HepG2 (cell line): Measurements from ENCODE around the gene MLST8. TPM values are rescaled to one million over a fixed set of nuclear protein-coding genes. Genes with fewer than 3 reads are reported as not detected.

ENCODE experiments used
- JUN ChIP-seq: sonication (generic); formaldehyde crosslinking; IDR thresholded peaks from 2 replicates; pipeline ENCODE4 v1.4.0; 2020; ENCODE audit warnings: mild to moderate bottlenecking, missing genetic modification reagents
- PCBP1 ChIP-seq: fragments of 200-400 bp; formaldehyde crosslinking; IDR thresholded peaks from 2 replicates; pipeline ENCODE4 v1.6.1; 2017; ENCODE audit warnings: mild to moderate bottlenecking, low read depth, low read length, borderline replicate concordance
- SP5 ChIP-seq: IDR thresholded peaks from 2 replicates; pipeline ENCODE4 v1.6.1; 2016; ENCODE audit warnings: low read depth, borderline replicate concordance
- SRSF4 ChIP-seq: fragments of 200-400 bp; formaldehyde crosslinking; IDR thresholded peaks from one replicate; pipeline ENCODE4 v1.6.1; 2018; ENCODE audit warnings: mild to moderate bottlenecking, low read depth, low read length, moderate library complexity; ENCODE audit not compliant: poor library complexity, severe bottlenecking
- ZBTB1 ChIP-seq: sonication (generic); formaldehyde crosslinking; IDR thresholded peaks from 2 replicates; pipeline ENCODE4 v1.4.0; 2020; ENCODE audit warnings: missing genetic modification reagents, borderline replicate concordance
- ZNF121 ChIP-seq: sonication (generic); formaldehyde crosslinking; IDR thresholded peaks from 2 replicates; pipeline ENCODE4 v1.5.0; 2020; ENCODE audit warnings: mild to moderate bottlenecking, missing genetic modification reagents
- ZNF235 ChIP-seq: sonication (generic); formaldehyde crosslinking; IDR thresholded peaks from 2 replicates; pipeline ENCODE4 v1.8.1; 2023; ENCODE audit warnings: mild to moderate bottlenecking, missing genetic modification reagents, borderline replicate concordance
- ZNF296 ChIP-seq: sonication (generic); formaldehyde crosslinking; conservative IDR thresholded peaks from 2 replicates; pipeline ENCODE4 v1.5.0; 2020; ENCODE audit warnings: mild to moderate bottlenecking, missing genetic modification reagents
- ZNF724P ChIP-seq: sonication (generic); formaldehyde crosslinking; IDR thresholded peaks from 2 replicates; pipeline ENCODE4 v1.8.0; 2022; ENCODE audit warnings: missing genetic modification reagents, borderline replicate concordance
- ZNF841 ChIP-seq: sonication (generic); formaldehyde crosslinking; IDR thresholded peaks from 2 replicates; pipeline ENCODE4 v1.8.1; 2023; ENCODE audit warnings: missing genetic modification reagents, borderline replicate concordance
- polyA plus RNA-seq, 8 experiments: library from polyadenylated mRNA; depleted of rRNA in 3 of 8; stranded (reverse) in 7 of 8; unstranded in 1 of 8; fragments of >200 nt; fragmentation: Illumina TruSeq in 4 of 8; extraction: Trizol in 4 of 8; gene quantifications; 2 replicates each; pipeline versions ENCODE4 v1.2.1 to v1.2.3, GENCODE V29; 2011 to 2016; ENCODE audit warnings: low read depth in 4 of 8, missing spikeins in 1 of 8, mixed read lengths in 1 of 8; ENCODE audit not compliant: insufficient read depth in 1 of 8
- total RNA-seq, 5 experiments: library from RNA; depleted of rRNA; stranded (reverse); fragments of >200 nt; fragmentation: Illumina TruSeq; extraction: Trizol; gene quantifications; 2 replicates each; pipeline ENCODE4 v1.2.3, GENCODE V29; 2016; ENCODE audit warnings: low read depth in 1 of 5
- TF ChIP-seq, protein P1 (sequence below): sonication (generic); formaldehyde crosslinking; IDR thresholded peaks from 2 replicates; pipeline ENCODE4 v1.4.0; 2020; ENCODE audit warnings: missing genetic modification reagents
- TF ChIP-seq, protein P2 (sequence below): sonication (generic); formaldehyde crosslinking; IDR thresholded peaks from one replicate; pipeline ENCODE4 v1.5.1; 2020; ENCODE audit warnings: mild to moderate bottlenecking, missing genetic modification reagents; ENCODE audit errors: not compliant biosample characterization
- TF ChIP-seq, protein P3 (sequence below): sonication (generic); formaldehyde crosslinking; IDR thresholded peaks from 2 replicates; pipeline ENCODE4 v1.4.0; 2020; ENCODE audit warnings: mild to moderate bottlenecking, missing genetic modification reagents

The MLST8 gene
- total and polyA plus RNA-seq, 2 of the 13 experiments (the other 11 are each of a cell fraction or from before 2014, with no cell fraction given), result 30.8 to 72.7 TPM

DNA sequence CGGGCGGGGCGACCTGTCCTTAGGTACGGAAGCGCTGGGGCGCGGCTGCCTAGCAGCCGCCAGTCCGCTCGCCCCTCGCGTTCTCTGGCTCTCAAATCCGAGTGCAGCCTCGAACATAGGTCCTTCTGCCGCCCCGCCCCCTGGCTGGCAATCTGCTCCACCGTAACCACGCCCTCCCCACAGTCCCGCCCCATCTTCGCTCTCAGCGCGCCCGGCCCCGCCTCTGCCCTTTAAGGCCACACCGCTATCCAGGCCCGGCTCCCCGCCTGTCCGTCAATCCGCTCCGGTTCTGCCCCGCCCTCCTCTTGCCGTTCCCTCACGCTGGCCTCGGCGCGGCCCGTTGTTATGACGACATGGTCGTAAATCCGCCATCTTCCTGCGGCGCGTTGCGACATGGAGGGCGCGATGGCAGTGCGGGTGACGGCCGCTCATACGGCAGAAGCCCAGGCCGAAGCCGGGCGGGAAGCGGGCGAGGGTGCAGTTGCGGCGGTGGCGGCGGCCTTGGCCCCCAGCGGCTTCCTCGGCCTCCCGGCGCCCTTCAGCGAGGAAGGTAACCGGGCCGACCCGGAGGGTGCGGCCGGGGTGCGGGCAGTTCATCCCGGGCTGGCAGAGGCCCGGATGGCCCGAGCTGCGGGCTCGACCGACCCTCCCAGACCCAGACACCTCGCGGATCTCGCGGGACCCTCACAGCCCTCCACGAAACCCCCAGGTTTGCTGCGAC lies 18.1 kb downstream of the MLST8 start, which contains the start of gene E4F1 (continued):
- TF ChIP-seq ZBTB1 (CRISPR knock-in tag) (no peak), ZNF235 (no peak; the same call in 1 of the 2 replicates), ZNF724P (CRISPR knock-in tag) (peak; percentile 37; the same call in 1 of the 2 replicates), ZNF296 (CRISPR knock-in tag) (no peak), JUN (CRISPR knock-in tag) (peak; percentile 44; the same call in 1 of the 2 replicates), ZNF841 (CRISPR knock-in tag) (no peak), SRSF4 (no peak), SP5 (CRISPR knock-in tag) (peak; percentile 95), ZNF121 (CRISPR knock-in tag) (no peak), PCBP1 (no peak)
- TF ChIP-seq, protein P1, sequence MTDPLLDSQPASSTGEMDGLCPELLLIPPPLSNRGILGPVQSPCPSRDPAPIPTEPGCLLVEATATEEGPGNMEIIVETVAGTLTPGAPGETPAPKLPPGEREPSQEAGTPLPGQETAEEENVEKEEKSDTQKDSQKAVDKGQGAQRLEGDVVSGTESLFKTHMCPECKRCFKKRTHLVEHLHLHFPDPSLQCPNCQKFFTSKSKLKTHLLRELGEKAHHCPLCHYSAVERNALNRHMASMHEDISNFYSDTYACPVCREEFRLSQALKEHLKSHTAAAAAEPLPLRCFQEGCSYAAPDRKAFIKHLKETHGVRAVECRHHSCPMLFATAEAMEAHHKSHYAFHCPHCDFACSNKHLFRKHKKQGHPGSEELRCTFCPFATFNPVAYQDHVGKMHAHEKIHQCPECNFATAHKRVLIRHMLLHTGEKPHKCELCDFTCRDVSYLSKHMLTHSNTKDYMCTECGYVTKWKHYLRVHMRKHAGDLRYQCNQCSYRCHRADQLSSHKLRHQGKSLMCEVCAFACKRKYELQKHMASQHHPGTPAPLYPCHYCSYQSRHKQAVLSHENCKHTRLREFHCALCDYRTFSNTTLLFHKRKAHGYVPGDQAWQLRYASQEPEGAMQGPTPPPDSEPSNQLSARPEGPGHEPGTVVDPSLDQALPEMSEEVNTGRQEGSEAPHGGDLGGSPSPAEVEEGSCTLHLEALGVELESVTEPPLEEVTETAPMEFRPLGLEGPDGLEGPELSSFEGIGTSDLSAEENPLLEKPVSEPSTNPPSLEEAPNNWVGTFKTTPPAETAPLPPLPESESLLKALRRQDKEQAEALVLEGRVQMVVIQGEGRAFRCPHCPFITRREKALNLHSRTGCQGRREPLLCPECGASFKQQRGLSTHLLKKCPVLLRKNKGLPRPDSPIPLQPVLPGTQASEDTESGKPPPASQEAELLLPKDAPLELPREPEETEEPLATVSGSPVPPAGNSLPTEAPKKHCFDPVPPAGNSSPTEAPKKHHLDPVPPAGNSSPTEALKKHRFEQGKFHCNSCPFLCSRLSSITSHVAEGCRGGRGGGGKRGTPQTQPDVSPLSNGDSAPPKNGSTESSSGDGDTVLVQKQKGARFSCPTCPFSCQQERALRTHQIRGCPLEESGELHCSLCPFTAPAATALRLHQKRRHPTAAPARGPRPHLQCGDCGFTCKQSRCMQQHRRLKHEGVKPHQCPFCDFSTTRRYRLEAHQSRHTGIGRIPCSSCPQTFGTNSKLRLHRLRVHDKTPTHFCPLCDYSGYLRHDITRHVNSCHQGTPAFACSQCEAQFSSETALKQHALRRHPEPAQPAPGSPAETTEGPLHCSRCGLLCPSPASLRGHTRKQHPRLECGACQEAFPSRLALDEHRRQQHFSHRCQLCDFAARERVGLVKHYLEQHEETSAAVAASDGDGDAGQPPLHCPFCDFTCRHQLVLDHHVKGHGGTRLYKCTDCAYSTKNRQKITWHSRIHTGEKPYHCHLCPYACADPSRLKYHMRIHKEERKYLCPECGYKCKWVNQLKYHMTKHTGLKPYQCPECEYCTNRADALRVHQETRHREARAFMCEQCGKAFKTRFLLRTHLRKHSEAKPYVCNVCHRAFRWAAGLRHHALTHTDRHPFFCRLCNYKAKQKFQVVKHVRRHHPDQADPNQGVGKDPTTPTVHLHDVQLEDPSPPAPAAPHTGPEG (CRISPR knock-in tag), result no peak
- TF ChIP-seq, protein P2, sequence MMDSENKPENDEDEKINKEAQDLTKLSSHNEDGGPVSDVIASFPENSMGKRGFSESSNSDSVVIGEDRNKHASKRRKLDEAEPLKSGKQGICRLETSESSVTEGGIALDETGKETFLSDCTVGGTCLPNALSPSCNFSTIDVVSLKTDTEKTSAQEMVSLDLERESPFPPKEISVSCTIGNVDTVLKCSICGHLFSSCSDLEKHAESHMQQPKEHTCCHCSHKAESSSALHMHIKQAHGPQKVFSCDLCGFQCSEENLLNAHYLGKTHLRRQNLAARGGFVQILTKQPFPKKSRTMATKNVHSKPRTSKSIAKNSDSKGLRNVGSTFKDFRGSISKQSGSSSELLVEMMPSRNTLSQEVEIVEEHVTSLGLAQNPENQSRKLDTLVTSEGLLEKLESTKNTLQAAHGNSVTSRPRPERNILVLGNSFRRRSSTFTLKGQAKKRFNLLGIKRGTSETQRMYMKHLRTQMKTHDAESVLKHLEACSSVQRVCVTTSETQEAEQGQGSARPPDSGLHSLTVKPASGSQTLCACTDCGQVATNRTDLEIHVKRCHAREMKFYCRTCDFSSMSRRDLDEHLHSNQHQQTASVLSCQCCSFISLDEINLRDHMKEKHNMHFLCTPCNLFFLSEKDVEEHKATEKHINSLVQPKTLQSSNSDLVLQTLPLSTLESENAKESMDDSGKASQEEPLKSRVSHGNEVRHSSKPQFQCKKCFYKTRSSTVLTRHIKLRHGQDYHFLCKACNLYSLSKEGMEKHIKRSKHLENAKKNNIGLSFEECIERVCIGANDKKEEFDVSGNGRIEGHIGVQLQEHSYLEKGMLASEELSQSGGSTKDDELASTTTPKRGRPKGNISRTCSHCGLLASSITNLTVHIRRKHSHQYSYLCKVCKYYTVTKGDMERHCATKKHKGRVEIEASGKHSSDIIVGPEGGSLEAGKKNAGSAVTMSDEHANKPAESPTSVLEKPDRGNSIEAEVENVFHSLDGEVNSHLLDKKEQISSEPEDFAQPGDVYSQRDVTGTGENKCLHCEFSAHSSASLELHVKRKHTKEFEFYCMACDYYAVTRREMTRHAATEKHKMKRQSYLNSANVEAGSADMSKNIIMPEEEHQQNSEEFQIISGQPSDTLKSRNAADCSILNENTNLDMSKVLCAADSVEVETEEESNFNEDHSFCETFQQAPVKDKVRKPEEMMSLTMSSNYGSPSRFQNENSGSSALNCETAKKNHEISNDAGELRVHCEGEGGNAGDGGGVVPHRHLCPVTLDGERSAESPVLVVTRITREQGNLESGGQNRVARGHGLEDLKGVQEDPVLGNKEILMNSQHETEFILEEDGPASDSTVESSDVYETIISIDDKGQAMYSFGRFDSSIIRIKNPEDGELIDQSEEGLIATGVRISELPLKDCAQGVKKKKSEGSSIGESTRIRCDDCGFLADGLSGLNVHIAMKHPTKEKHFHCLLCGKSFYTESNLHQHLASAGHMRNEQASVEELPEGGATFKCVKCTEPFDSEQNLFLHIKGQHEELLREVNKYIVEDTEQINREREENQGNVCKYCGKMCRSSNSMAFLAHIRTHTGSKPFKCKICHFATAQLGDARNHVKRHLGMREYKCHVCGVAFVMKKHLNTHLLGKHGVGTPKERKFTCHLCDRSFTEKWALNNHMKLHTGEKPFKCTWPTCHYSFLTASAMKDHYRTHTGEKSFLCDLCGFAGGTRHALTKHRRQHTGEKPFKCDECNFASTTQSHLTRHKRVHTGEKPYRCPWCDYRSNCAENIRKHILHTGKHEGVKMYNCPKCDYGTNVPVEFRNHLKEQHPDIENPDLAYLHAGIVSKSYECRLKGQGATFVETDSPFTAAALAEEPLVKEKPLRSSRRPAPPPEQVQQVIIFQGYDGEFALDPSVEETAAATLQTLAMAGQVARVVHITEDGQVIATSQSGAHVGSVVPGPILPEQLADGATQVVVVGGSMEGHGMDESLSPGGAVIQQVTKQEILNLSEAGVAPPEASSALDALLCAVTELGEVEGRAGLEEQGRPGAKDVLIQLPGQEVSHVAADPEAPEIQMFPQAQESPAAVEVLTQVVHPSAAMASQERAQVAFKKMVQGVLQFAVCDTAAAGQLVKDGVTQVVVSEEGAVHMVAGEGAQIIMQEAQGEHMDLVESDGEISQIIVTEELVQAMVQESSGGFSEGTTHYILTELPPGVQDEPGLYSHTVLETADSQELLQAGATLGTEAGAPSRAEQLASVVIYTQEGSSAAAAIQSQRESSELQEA, result peak; percentile 66
- TF ChIP-seq, protein P3, sequence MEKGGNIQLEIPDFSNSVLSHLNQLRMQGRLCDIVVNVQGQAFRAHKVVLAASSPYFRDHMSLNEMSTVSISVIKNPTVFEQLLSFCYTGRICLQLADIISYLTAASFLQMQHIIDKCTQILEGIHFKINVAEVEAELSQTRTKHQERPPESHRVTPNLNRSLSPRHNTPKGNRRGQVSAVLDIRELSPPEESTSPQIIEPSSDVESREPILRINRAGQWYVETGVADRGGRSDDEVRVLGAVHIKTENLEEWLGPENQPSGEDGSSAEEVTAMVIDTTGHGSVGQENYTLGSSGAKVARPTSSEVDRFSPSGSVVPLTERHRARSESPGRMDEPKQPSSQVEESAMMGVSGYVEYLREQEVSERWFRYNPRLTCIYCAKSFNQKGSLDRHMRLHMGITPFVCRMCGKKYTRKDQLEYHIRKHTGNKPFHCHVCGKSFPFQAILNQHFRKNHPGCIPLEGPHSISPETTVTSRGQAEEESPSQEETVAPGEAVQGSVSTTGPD, result no peak
